Measurements from ENCODE around the gene TFF2.

The TFF2 gene

DNA sequence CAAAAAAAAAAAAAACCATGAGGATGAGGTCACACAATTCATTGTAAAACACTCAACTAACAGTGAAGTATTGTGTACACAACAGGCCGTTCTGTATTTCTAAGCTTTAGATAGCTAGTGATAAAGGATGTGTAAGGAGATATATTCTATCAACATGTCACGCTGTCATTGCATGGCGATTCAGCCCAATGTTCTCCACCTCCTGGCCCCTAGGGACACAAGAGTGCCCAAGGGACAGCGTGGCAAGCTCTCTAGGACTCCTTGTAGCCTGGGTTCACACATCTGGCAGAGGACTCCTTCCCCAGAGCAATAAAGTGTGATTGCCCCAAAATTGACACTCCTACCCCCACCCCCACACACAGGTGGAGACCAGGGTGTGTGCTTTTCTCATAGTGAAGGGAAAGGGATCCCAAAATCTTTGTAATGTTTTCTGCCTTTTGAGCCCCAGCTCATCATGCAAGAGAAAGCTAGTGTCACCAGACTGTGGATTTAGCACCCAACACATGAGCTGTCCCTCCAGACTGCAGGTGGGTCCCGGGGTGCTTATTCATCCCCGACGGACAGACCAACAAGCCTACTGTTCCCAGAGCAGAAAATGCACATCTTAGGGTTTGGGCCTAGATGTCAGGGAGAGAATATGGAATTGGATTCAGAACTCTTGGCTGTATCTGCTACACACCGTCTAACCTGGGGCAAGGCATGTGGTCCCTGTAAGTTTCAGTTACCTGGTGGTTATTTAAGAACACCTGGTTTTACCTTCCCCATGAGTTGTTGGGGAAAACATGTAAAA lies 33.6 kb upstream of the TFF2 start:
- DNase-seq (ENCODE audit: low spot score), result no peak

- DNase-seq (ENCODE audit: low spot score), result no peak
These were observed 32.5 kb upstream of the TFF2 start for GRCh38 chr21:42383331-42383730.

DNA sequence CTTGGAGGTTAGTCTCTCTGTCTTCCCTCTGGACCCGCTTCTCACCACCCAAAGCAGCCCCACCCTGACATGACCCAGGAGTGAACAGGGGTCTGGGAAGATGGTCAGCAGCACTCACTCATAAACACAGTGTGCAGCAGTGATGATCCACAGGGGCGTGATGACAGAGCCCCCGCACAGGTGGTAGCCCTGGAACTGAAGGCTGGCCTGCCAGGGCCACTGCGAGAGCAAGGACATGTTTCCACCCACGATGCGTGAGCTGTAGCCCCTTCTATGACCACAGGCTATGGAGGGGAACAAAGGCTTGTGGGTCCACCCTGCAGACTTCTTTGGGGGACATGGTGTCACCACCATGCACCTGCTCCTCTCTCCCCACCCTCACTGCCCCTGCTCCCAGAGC lies 32.1 kb upstream of the TFF2 start:
- no peak for DNase-seq (ENCODE audit: low spot score)

- DNase-seq (ENCODE audit: low spot score), result no peak
These were observed 30.7 kb upstream of the TFF2 start for GRCh38 chr21:42381347-42381984.

GRCh38 chr21:42379426-42380215 lies 28.8 kb upstream of the TFF2 start:
- DNase-seq (ENCODE audit: low spot score), result no peak

DNA sequence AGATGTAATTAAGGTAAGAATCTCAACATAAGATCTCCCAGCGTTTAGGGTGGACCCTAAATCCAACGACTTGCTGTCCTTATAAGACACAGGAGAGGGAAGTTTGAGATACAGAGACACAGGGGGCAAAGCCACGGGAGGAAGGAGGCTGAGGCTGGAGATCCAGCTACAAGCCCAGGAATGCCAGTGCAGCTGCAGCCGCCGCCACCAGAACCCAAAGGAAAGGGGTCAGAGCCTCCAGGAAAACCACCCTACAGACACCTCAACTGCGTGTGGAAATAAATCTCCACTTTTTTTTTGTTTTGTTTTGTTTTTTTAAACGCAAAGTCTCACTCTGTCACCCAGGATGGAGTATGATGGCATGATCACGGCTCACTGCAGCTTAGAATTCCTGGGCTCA lies 27.6 kb upstream of the TFF2 start:
- DNase-seq (ENCODE audit: low spot score), result no peak

DNA sequence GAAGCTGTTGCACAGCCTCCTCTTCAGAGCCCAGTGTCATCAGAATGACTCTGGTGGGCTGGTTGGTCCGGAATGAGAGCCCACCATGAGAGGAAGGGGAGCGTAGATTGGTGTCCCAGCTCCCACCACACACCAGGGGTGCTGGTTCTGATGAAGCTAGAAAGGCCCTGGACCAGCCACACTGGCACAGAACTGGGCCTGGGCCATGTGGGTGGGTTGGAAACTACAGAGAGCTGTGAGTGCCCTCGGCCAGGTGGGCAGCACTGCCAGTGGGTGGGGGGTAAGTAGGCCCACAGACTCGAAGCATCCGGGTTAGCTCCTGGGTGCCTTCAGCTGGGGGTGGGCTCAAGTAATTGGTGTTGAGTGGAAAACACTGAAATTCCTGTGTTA lies 27.2 kb upstream of the TFF2 start:
- DNase-seq (ENCODE audit: low spot score), result no peak

DNA sequence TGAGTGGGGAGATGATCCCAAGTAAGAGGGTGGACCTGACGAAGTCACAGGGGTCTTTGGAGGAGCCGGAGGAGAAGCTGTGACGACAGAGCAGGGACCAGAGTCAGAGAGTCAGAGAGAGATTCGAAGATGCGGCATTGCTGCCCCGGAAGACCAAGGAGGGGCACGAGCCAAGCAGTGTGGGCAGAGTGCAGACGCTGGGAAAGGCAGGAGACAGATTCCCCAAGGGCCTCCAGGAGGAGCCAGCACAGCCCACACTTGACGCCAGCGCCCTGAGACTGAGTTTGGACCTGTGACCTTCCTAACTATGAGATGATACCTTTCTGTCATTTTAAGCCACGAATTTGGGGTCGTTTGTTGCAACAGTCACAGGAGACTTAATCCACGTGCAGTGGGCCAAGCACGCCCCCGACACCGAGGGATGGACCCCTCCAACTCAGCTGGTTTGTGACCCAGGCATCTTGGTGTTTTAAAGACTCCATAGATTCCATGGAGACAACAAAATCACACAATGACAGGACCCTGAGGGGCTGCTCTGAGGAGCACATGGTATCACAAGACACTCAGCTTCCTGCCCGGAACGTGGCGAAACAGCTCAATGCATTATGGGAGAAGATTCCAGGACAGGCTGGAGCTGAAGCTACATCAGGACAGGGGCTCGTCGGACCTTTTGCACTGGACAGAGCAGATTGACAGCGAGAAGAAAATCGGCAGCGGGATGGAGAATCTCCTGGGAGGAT lies 26.6 kb upstream of the TFF2 start:
- no peak for DNase-seq (ENCODE audit: low spot score)

- DNase-seq (ENCODE audit: low spot score), result no peak
These were observed 25.7 kb upstream of the TFF2 start for GRCh38 chr21:42376338-42376982.

DNA sequence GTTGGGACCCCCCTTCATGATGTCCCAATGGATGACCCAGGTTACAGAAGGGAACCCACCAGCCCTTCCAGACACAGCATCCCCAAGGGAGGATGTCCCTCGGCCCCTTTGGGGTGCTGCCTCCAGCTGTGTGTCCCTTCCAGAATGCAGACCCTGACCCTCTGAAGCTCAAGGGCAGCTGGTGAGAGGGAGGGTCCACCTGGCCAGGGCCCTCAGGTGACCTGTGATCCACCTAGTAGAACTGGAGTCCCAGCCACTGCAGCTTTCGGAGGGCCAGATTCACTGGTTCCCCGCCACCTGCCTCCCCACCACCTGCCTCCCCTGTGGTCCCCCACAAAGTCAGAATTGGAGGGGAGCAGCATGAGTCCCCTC lies 25.2 kb upstream of the TFF2 start:
- no peak for DNase-seq (ENCODE audit: low spot score)

DNA sequence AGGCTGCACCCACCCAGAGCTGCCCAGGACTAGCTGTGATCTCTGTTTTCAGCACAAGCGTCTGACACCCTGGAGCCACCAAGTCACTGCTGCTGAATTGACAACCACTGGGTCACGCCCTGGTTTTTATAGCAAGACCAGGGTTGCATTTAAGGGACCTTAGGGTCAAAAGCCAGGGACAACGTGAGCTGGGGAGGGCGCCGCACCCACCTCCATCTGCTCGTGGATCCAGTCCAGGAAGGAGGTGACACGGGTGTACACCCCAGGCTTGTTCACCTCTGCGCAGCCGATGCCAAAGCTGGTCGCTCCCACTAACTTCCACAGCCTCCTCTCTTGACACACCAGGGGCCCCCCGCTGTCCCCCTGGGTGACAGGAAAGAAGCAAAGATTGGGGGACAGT lies 24.7 kb upstream of the TFF2 start:
- no peak for DNase-seq (ENCODE audit: low spot score)

DNA sequence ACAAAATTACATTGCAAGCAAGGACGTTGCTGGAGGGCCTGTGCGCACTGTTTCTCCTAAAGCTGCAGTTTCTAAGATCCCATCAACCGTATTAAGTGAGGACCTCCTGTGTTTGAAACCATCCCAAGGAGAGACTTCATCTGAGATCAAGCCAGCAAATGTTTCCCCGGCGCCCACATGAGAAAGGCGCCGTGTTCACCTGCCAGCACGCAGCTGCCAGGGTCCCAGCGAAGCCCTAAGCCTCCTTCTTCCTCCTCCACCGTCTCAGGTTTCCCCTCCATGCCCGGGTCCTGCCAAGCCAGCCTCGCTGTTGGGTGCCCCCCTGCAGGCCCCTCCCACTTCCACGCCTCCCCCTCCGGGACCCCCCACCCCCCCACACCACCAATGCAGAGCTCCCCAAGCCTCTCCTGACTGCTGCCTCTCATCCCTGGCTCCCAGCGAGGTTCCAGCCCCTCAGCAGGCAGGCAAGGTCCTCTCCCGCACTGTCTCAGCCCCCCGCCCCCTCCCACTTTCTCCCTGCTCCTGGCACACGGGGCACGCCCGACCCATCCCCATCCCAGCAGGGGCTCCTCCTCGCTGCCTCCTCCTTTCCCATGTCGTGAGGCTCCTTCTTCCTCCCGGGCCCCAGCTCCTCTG lies 24.2 kb upstream of the TFF2 start:
- no peak for DNase-seq (ENCODE audit: low spot score)

GRCh38 chr21:42374457-42374856 lies 23.7 kb upstream of the TFF2 start:
- DNase-seq (ENCODE audit: low spot score), result no peak

DNA sequence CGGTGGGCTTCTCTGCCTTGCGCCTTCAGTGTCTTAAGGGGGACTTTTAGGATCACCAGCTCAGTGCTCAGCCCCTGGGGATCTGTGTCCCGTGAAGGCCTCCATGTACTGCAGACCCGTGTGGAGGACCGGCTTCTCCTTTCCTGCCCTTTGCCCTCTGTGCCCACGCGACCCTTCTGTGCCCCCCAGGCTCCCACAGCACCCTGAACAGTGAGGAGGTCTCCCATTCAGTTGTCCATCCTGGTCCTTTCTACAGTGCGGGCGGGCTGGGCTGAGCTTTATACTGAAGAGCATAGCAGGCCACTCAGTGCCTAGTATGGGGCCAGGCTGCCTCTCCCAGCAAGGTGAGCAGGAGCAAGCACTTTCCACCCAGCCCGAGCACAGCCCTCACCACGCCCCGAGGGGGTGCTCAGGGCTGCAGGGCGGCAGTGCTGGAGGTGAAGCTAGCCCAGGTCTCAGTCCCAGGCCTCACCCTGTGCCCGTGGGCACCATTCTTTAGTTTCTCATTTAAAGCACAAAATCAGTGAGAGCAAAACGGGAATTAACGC lies 23.2 kb upstream of the TFF2 start:
- DNase-seq (ENCODE audit: low spot score), result no peak

- DNase-seq (ENCODE audit: low spot score), result no peak
These were observed 22.6 kb upstream of the TFF2 start for GRCh38 chr21:42373196-42373907.

GRCh38 chr21:42370894-42371654 lies 20.3 kb upstream of the TFF2 start:
- no peak for DNase-seq (ENCODE audit: low spot score)

DNA sequence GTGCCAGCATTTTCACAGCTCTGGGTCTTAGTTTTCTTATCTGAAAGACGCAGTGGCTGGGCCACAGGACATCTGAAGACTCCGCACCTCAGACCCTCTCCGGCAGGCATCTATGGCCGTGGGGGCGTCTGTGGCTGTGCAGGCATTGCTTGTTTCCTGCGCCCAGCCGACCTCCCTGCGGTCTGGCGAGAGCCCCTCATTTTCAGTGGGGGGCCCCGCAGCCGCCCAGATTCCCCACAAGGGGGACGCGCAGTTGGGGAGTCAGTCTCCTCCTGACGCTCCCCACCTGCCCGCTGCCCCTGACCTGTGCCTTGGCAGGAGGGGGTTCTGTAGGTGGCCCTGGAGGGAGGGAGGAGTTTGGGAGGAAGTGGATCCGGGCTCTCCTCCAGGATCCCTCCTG lies 19.0 kb upstream of the TFF2 start:
- no peak for DNase-seq (ENCODE audit: low spot score)

DNA sequence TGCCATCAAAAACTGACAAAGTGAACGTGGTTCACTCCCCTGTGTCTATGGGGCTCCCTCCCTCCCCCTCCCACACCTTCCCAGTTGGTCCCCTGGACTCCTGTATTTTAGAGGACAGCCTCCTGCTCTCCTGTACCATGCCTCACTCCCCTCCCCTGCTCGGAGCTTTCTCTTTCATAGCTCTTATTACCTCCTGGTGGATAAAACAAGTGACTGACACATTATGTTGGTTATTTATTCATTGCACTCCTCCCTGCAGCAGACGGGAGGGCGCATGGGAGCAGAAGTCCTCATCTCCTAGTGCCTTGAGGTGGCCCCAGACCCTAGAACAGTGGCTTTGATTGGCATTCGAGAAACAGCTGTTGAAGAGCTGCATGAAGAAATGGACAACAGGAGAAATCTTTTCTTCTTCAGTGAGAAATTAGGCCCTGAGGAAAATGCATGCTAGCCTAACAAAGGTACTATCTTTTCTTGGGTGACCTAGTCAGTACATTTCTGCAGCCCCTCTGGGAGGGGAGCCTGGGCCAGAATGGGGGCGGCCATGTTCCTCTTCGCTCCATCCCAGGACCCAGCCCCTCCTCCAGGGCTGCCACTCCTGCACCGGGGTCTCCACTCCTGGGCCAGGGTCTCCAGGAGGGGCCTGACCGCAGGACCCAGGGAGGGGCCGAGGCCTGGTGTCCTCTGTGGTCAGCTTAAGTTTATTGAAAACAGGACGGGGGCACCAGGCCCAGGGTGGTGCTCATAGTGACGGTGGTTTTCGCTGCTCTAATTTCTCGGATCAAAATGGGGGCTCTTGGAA lies 16.8 kb upstream of the TFF2 start:
- no peak for DNase-seq (ENCODE audit: low spot score)

All from ecto neural progenitor cell (in vitro differentiated cells).